Measurements from ENCODE around the gene FTO. TPM values are rescaled to one million over a fixed set of nuclear protein-coding genes. Genes with fewer than 3 reads are reported as not detected.
A peak's percentile ranks its signal among the peaks of the same experiment; 100 is the strongest.

FTO gene
- total RNA-seq, 1 donor from 2014 or later, result 196 TPM

DNA sequence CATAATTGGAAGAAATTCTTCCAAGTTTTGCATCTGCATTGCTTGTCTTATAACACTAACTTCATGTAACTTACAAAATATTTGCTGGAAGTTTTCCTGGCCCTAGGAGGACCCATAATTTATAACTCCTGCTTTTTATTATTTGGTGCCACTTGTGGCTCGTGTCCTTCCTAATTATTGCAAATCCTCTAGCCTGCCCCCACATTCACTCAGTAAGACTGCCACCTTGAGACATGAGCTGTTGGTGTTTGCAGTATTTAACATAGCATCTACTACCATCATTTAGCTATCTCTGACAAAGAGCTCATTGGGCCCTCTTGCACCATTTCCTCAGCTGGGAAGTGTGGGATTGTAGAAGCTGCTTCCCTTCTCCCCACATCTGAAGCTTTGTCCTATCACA lies 49.5 kb downstream of the FTO start:
- no peak for DNase-seq (ENCODE audit: low read depth)

DNA sequence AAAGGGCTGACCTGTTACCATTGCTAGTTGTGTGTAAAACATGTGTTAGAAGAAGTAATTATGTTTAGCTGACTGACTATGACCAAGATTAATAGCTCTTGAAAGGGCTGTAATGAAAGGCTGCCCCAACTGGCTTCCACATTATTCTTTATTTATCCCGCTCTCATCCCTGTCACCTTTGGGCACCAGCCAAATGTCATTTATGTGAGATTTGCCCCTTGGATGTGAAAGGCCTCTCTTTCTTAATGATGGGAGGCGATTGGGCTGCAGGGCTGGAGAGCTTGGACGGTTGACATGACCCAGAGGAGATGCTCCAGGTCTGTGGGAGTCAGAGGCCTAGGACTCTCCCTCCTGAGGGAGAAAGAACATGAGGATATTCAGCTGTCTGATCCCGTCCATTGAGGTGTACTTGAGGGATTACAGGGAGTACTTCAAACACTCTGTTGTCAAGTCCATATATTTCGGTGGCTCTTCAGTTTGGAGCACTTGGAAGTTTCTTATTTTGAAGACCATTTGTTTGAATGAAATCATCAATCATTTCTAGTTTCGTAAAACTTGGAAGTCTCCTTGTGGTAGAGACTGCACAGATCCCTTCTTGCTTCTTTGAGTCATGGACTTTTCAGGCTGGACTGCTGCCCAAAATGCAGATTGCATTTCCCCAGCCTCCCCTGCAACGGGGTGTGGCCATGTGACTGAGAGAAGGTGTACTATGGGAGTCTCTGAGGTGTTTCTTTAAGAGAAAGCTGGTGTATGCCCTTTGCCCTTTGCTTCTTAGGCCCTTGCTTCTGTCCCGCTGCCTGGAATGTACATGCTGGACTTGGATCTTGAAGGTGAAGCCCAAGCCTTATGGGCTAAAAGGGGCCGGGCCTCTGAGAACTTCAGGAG lies 51.3 kb downstream of the FTO start:
- DNase-seq (ENCODE audit: low read depth), result peak; percentile 96

DNA sequence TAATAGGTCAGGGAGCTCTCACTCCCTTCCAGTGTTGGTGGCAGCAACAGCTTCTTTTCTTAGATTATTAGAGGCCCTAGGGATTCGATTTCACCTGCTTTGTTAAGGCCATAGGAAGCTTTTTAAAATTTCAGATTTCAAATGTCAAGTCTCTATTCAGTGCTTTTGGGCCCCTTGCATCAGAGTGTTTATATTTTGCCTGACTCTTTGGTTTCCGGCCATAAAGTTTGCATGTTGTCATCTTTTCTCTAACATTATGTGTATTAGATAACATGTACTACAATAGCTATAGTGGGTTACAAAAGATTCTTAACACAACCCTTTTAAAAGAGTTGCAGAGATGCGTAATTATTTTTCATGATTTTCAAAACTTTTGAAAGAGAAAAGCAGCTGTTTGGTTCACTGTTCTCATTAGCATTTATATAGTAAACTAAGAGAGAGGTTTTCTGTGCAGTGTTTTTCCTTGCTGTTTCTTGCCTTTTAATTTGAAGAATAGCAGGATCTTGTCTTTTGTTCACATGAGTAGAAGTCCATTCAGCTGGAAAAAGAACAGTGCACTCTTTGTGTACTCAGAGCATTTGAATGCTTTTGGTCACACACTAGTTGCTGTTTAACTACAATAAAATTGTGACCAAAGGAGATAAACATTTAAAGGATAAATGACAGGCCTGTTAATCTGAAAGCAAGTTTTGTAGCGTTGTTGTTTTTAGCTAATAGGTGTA lies 52.5 kb downstream of the FTO start:
- DNase-seq (ENCODE audit: low read depth), result peak; percentile 99

DNA sequence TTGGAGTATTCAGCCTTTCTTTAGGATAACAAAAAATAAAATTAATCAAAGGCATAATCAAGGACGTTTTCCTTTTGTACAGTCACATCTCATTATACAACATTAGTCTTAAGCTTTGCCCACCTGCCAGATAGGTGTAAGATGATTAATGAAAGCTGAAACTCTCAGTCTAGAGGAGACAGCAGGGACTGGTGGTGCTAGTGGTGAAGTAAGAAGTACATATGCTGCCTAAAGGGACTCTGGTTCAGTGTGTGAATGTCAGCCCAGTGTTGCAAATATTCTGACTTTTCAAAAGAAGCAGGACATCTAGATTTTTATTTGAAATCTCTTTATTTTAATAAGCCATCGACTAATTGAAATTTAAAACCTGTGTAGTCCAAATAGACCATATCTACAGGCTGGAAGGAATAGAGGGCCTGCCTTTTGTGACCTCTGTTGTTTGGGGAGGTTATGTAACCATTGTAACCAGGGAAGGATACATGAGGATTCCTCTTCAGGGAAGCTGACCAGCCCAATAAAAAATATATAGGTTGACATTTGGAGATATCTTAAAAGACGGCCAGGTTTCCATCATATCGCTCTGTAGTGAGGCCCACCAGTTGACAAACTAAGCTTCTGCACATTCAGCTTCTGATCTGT lies 54.1 kb downstream of the FTO start:
- DNase-seq (ENCODE audit: low read depth), result no peak

DNA sequence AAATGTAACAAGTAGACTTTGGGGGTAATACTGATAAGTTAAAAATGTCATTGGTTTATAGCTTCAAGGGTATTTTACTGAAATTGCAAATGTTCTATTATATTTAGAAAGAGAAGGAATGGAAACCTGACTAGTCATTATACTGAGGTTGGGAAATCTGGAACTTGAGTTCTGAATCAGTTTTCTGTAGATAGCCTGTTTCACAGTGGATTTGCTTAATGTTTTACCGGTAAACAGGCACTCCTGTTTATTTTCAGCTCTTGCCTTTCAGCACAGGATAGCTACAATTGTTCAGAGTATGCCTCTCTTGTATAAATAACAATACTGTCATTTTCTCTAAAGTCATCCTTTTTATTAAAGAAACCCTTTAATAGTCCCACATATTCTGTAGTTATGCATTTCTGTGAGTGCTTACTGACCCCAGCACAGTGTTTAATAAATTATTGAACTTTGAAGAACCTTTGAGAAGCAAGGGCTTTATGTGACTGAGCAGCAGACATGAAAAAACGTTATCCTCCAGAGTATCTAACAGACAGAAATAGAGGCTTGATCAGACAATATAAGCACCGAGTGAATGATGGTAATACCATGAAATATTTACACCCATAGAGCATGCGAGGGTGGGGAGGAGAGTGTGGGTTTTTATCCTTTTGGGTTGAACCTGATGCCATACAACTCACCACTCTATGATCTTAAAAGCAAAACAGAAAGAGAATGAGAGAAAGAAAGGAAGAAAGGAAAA lies 58.2 kb downstream of the FTO start:
- DNase-seq (ENCODE audit: low read depth), result peak; percentile 94

DNA sequence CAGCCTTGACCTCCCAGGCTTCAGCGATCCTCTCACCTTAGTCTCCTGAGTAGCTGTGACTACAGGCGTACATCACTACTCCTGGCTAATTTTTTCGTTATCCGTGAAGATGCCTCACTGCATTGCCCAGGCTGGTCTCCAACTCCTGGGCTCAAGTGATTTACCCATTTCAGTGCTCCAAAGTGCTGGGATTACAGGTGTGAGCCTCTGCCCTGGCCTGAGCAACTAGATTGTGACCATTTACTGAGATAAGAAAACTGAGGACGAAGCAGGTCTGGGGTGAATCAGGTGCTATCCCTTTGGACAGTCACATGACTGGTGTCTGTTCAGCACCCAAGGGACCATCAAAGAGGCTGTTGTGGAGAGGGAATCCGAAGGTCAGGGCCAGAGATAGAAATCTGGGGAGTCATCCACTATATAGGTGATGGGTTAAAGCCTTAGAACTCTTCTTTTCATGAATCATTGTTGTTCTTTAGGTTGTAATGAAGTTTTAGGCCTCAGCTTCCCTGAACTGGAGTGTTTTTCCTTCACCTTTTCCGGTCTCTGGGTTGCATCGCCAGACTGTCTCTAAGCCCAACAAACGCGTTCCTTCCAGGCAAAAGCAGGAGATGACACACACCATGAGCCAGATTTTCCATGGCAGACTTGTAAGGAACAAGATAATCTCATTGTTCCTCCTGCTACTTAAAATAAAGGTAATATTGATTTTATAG lies 62.5 kb downstream of the FTO start:
- DNase-seq (ENCODE audit: low read depth), result no peak

DNA sequence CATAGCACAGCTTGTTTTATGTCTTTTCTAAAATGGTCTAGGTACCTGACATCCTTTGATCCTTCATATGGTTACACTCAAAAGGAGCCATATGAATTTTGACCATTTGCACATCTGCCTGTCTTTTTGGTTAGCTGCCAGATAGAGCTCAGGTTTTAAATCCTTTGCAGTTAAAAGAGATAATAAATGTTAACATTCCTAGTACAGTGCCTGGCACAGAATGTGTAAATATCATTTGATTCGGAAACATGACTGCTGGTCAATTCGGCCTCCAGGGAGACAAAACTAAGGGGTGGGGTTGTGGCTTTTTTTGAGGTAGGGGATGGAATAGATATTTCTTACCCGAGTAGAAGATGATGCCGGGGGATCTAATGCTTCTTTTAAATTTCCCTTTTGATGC lies 64.2 kb downstream of the FTO start:
- no peak for DNase-seq (ENCODE audit: low read depth)

DNA sequence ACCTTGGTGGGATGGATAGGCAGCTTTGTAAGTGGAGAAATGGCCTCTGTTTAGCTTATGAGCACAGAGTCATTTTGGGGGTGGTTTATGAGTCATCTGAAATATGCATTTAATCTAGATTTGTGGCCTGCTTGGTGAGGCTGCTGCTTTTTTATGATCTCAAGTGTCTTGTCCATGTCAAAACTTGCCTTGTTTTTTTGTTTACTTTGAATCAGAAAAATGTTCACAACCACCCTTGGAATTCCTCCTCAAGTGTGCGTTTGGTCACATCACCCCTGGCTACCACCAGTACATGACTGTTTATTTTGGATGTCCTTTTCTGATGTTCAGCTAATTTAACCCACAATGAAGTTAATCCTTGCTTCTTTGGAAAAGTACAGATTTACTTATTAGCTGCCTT lies 64.6 kb downstream of the FTO start:
- peak; percentile 87 for DNase-seq (ENCODE audit: low read depth)

DNA sequence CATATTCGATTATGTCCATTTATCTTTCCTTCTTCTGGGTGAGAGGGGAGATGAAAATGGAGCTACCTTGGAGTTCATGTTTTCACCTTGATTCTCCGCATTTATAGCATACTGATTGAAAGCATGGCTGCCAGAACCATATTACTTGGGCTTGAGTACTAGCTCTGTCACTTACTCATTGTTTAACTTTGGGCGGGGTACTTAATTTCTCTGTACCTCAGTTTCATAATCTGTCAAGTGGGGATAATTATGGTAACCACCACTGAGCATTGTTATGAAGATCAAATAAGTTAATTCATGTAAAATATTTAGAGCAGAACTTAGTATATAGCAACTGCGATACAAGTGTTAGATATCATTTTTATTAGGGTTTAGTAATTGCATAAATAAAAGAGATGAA lies 65.2 kb downstream of the FTO start:
- DNase-seq (ENCODE audit: low read depth), result no peak

DNA sequence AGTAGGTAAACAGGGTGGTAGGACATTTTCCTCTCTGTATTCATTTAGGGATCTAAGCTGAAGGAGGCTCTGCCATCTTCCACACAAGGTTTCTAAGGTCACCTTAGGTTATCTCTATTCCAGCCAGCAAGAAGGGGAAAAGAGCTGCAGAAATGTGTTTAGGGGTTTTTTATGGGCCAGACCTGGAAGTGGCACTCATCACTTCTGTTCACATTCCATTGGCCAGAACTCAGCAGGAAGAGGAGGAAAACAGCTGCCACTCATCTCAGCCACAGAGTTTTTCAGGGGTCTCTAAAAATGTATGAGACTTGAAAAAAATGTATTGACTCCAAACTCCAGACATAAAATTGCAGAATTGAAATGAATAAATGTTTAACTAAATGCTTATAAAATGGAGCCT lies 65.8 kb downstream of the FTO start:
- DNase-seq (ENCODE audit: low read depth), result no peak

DNA sequence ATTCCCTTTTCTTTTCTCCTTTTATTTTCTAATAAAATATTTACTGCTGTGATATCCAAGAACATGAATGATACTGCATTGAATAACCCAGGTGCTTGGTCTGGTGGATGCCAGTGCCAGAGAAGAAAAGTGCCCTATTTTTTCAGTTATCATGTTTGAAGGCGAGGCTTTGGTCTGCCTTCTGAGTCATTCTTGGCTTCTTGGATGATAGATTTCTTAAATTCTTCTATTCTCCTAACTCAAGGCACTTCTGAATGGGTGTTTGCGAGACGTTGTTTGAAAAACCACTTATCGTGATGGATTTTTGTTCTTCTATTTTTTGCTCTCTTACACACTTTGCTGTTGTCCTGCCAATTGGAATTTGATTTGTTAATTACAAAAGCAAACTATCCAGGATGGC lies 66.7 kb downstream of the FTO start:
- no peak for DNase-seq (ENCODE audit: low read depth)

DNA sequence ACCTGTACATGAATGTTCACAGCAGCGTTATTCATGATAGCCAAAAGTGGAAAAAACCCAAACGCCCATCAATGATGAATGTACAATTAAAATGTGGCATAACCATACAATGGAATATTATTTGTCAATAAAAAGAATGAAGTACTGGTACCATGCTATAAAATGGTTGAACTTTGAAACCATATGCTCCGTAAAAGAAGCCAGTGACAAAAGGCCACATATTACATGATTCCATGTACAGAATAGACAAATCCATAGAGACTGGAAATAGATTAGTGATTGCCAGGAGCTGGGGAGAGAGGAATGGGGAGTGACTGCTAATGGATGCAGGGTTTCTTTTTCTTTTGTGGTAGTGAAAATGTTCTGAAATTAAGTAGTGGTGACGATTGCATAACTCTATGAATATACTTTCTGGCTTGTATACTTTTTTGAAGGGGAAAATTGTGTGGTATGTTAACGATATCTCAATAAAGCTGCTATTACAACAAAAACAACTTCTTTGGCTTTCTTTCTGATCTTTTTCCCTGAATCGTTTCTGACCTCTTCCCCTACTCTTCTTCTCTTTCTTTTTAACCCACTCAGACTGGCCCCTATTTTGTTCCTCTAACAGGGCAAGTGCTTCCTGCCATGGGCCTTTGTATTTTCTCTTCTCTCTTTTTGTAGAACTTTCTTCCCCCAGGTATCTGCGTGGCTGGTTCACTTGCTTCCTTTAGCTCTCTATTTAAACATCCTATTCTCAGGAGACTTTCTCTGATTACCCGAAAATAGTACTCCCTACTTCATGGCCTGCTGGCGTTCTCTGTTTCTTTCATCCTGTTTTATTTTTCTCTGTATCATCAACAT lies 67.9 kb downstream of the FTO start:
- DNase-seq (ENCODE audit: low read depth), result no peak

DNA sequence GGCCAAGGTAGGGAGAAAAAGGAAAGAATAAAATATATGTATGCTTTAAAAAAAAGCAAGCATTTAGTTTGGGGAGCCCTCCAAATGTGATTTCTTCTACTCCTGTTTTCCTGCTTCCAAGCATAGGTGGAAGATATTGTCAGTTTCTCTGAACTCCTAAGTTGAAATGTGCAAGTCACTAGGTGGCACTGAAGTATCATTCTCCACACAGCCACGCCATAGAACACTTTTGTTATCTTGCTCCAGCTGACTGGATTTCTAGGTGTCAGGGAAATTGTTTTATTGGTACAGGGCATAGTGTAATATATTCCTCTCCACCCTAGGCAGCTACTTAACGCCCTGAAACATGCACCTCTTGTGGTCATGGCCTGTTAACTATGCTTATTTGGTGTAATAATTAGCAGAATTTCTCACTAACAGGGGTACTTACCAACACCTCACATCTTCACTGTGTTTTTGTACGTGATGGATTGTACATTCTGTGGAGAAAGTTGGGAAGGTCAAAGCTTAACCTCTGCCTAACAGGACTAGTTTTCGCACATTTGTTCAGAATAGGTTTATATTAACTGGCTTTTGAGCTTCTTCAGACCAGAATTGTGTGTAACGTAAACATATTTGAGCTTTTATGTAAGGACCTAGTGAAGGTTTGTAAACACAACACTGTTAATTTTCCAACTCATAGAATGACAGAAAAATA lies 69.3 kb downstream of the FTO start:
- peak; percentile 100 for DNase-seq (ENCODE audit: low read depth)

DNA sequence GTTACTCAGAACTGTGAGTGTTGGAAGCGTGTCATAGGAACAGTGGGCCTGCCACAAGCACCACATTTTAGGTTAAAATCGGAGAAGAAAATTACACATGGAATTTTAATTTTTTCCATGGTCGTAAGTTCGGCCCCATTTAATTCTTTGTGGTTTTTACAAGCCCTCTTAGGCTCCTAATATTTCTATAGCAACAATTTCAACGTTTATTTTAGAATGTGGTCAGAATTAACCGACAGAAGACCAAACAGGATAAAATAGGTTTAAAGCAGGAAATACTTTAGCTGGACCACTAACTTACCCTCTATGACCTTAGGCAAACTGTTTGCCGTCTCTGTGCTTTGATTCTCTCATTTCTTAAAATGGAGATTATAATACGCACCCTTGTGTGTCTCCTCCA lies 69.9 kb downstream of the FTO start:
- DNase-seq (ENCODE audit: low read depth), result no peak

DNA sequence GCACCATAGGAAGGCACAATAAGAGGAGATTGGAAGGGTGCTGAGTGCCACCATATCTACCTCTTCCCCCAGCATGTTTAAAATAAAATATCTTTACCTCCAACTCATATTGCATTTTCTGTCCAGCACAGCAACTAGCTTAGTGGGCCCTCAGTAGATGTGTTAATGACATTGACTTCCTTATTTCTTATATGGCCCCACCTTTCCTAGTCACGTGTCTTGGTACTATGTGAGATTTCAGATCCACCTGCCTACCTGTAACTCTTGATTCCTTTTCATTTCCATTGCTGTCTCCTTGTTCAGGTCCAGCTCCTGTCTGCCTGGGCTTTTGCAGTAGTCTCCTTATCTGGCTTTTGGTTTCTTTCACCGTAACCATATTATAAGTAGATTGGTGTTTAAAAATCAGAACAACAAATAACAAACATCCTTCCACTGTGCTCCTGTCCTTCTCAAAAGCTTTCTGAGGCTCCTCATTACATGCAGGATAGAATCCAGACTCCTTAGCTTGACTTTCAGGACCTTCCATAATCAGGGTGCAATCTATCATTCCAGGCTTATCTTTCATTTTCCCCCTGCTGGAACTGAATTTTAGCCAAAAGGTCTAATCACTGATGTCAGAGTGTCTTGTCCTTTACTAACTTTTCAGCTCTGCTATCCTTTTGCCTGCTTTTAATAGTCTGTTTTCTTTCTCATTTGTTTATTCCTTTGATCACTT lies 71.3 kb downstream of the FTO start:
- DNase-seq (ENCODE audit: low read depth), result no peak

DNA sequence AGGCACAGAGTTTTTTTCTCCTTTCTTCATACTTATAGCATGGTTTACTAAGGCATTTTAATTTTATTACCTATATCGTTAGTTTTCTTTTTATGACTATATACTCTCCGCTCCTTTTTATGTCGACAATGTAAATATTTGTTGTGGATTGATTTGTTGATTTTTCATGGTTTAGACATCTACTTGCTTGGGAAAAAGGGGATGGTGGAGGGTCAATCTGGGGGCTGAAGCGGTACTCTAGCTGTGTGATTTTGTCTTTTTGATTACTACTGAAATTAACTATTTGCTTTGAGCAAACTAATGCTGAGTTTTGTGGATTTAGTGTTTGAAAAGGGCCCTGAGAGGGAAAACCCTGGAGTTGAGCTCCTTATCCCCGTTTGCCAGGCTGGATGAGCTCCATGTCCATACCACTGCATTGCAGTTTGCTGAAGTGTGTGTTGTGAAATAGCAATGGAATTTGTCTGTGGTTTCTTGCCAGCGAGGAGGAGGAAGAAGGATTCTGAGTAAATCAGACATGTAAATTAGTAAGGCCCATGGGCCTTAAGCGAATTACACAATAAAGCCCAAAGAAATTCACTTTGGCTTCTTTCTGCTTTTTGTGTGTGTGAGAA lies 72.0 kb downstream of the FTO start:
- DNase-seq (ENCODE audit: low read depth), result peak; percentile 97

DNA sequence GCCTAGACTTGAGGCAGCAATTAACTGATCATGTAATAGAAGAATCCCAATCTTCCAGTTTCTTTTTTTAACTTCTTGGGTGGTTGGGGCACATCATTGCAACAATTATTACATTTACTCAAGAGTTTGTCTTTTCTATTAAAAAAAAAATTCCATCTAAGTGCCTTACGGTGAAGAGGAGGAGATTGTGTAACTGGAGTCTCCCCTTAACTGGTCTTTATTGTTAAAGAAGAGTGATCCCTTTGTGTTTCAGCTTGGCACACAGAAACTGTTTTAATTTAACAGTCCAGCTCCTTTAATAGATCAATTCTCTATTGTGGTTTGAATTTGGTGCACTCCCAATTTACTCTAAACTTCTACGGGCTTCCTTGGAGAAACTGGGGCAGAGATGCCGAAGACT lies 75.2 kb downstream of the FTO start:
- DNase-seq (ENCODE audit: low read depth), result no peak

DNA sequence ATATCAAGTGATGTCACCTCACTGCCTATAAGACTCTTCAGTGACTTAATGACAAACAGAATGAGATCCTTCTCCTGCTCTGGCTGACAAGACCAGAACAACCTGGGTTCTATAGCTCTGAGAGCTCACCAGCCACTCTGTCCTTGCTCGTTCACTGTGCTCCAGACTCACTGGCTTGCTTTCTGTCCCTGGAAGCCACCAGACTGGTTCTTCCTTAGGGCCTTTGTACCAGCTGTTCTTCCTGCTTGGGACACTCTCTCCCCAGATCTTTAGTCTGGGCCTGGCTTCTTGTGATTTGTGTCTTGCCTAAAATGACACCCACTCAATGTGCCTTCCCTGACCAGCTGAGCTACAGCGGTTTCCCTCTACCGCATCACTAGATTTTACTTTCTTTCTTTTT lies 76.1 kb downstream of the FTO start:
- DNase-seq (ENCODE audit: low read depth), result no peak
